ENCODE results near the gene GEMIN4. TPM values are rescaled to one million over a fixed set of nuclear protein-coding genes. Genes with fewer than 3 reads are reported as not detected.
"Not testable (repeated sequence)": the region's sequence is repeated elsewhere in the genome, so short reads cannot be mapped to it uniquely, and the experiment has no call there.

The GEMIN4 gene
- polyA plus RNA-seq, 10 donors, result 11.3 to 20.2 (median 14.6) TPM

DNA sequence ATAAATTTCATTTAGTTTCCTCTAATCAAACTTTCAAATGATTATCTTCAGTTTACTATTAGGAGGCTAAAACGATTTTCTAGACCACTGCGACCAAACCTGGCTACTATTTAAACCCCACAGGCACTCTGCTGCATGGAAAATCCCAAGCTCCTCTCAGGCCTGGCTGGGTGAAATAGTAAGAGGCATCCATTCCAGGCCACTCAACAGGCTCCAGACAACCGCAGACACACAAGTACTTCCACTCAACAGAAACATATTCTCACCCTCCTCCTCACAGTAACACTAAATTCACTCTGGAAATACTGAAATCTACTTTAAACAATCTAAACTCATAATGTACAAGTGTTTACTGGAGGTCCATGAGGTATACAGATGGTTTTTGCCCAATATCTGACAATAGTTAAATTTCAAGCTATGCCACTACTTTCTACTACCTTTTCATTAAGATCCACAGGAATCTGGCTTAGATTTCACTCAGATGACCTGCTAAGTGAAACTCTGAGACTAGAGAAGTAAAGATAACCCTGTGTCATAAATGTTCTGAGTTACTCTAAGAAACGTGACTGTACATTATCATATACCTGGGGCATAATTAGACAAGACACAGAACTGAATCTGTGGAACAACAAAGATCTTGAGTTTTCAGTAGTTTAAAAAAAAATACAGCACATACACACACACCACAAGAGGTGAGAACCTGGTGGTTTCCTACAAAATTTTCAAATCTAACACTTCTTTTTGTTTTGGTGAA is 47.8 kb downstream of the GEMIN4 start:
- no peak for DNase-seq

DNA sequence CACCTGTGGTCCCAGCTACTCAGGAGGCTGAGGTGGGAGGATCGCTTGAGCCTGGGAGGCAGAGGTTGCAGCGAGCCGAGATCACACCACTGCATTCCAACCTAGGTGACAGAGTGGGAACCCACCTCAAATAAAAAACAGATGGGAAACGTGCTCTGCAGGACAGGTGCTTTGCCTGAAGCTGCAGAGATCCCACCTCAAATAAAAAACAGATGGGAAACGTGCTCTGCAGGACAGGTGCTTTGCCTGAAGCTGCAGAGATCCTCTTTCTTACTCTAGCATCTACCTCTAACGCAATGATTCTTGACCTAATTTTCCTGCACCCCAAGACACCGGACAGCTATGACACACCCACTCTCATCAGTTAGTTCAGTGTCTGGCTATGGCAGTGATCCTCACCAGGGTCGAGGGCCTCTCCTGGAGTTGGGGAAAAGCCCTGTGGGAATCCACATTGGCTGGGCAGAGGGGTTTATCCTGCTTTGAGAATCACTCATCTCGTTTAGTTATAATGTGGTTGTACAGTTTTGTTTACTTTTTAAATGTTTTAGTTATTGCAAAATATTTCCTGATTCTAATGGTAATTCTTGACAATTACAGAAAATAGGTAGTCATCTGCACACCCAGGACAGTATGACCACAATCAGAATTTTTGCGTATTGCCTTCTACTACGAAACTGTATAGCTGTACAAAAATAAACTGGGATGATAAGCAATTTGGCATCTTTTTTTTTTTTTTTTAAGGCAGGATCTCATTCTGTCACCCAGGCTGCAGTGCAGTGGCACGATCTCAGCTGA is 48.8 kb downstream of the GEMIN4 start:
- DNase-seq, result no peak

DNA sequence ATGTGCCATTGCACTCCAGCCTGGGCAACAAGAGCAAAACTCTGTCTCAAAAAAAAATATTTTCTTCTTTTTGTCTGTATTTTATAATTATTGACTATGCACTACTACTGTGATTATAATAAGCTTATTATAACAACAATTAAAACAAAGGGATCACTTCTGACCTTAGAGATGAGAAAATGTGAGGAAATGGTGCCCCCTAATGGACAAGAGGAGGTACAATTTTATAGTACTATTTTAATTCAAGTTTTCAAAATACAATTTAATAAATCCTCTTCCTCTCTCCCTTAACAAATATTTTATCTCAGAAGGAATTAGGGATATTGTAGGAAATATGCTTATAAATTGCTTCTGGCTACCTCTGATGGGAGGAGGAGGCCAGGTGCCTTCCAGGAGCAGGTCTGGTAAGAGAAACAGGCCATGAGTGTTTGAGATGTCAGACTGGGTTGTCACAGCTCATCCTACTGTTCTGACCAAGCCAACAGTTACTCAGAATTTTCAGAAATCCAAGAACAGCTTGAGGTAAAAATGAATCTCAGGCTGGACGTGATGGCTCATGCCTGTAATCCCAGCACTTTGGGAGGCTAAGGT is 51.5 kb downstream of the GEMIN4 start:
- peak in 2 of 3 donors; percentile 18 to 42 for DNase-seq

DNA sequence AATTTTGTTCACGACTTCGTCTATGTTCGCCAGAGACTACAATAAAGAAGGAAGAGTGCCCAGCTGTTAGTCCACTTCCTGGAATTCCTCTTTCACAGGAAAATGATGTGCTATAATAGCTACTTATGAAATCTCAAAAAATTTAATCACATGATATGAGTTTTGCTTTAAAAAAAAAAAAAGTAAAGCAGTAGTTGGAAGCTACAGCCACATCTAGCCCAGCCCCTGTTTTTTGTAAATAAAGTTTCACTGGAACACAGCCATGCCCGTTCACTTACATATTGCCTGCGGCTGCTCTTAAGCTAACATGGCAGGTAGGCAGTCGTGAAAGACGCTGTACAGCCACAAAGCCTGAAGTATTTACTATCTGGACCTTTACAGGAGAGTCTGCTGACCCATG is 52.7 kb downstream of the GEMIN4 start:
- no peak for DNase-seq

DNA sequence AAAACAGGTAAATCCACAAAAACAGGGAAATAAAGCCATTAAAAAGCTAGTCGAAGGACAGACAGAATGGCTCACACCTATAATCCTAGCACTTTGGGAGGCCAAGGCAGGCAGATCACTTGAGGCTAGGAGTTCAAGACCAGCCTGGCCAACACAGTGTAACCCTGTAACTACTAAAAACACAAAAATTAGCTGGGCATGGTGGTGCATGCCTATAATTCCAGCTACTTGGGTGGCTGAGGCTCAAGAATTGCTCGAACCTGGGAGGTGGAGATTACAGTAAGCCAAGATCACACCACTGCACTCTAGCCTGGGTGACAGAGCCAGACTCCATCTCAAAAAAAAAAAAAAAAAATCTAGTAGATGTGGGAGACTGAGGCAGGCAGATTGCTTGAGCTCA is 54.0 kb downstream of the GEMIN4 start:
- not testable (repeated sequence) for DNase-seq

DNA sequence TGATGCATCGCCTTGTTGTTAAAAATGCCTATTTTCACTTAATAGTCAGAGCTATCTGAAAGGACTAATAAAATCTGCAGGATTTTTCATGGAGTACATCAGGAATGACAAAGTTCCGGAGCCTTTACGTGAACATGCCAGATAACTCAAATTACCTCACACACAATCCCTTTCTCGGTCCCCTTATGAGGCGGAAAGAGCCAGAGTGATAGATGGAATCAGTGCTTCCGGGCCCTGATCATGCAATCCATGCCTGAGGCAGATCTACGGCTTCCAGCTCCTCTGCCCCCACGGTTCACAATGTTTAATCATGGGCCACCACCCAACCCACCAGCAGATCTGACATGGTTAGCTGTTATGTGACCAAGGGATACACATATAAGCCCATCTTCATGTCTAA is 54.4 kb downstream of the GEMIN4 start:
- no peak for DNase-seq

DNA sequence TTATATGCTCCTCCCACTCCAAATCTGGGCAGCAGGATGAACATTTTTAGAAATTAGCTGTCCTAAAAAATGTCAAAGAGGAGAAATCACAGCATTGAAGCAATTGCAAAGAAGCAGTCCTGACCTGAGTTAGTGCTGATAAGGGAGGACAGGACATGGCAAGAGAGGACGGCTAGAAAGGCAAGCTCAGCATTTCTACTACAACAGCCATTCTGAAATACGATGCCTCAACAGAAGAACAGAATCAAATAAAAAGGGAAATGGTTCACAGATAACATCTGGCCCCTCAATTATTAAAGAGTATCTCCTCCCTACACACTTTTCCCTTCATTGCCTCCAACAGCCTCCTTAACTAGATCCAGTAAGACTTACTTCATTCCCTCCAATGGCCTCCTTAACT is 55.7 kb downstream of the GEMIN4 start:
- no peak for DNase-seq

Other genes with a start within 250 kb of the GEMIN4 start
- gene VPS53, start 37.4 kb downstream of the GEMIN4 start, polyA plus RNA-seq (ENCODE audit: insufficient read length in 10 of 10), result 10 to 100 TPM; 17.3 to 26.2 (median 20.6) TPM
- gene TLCD3A, start 19.7 kb downstream of the GEMIN4 start, polyA plus RNA-seq (ENCODE audit: insufficient read length in 10 of 10), result 10 to 100 TPM; 14.1 to 29.3 (median 17.7) TPM
- gene GLOD4, start 30.0 kb upstream of the GEMIN4 start, polyA plus RNA-seq (ENCODE audit: insufficient read length in 10 of 10), result 10 to 100 TPM; 50.1 to 75.3 (median 57.7) TPM
- gene MRM3, start 30.1 kb upstream of the GEMIN4 start, polyA plus RNA-seq (ENCODE audit: insufficient read length in 10 of 10), result 10 to 100 TPM; 10.5 to 14.1 (median 12.7) TPM
- gene NXN, start 227.5 kb upstream of the GEMIN4 start, polyA plus RNA-seq (ENCODE audit: insufficient read length in 10 of 10), result 10 to 100 TPM; 43.5 to 70.1 (median 53.4) TPM
- 10 to 100 TPM; 11.8 to 16.4 (median 14.1) TPM for gene TIMM22, start 244.9 kb upstream of the GEMIN4 start, polyA plus RNA-seq (ENCODE audit: insufficient read length in 10 of 10)